Erythroblast (primary cell): ENCODE results near the gene ADGRV1.

ENCODE experiments used
- GATA1 ChIP-seq: IDR thresholded peaks from 2 replicates; pipeline ENCODE4 v1.6.1; 2011; ENCODE audit warnings: low read depth, mild to moderate bottlenecking, control low read depth, low read length, moderate library complexity
- POLR2A ChIP-seq: IDR thresholded peaks from 2 replicates; pipeline ENCODE4 v1.6.1; 2011; ENCODE audit warnings: mild to moderate bottlenecking, low read length

- TF ChIP-seq POLR2A (no peak), GATA1 (no peak)
Observed at GRCh38 chr5:90985341-90985740, 426.7 kb downstream of the ADGRV1 start.
